GM19468 (cell line): ENCODE results near the gene ADGB.
"Not testable (repeated sequence)": the region's sequence is repeated elsewhere in the genome, so short reads cannot be mapped to it uniquely, and the experiment has no call there.

Experiments
- ATAC-seq: cut with Tn5 transposase; IDR thresholded peaks from one replicate; pipeline ENCODE4 v1.9.1; 2021; ENCODE audit warnings: mild to moderate bottlenecking, moderate library complexity, moderate number of reproducible peaks; ENCODE audit not compliant: unreplicated experiment; ENCODE audit errors: extremely low read depth

Gene ADGB

DNA sequence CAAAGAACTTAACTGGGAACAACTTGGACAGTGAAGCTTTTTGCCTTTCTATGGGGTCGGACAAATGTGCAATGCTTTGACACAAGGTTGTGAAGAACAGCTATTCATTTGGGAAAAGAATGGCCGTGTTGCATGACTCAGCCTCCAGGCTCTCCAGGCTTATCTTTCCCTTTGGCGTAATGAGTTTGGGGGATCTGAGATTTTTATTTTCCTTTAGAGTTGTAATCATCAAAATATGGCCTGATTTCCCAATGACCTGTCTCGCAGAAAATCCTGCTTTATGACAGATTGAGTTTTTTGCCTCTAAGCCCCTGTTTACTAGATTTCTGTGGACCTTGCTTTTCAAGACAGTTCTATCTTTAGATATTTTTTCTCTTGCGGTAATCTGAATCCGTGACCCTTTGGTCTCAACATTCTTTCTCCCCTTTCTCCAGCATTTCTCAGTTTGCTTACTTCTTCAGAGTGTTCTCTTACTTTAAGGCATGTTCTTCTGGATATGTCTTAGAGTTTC lies 214.1 kb downstream of the ADGB start:
- ATAC-seq: not testable (repeated sequence)

DNA sequence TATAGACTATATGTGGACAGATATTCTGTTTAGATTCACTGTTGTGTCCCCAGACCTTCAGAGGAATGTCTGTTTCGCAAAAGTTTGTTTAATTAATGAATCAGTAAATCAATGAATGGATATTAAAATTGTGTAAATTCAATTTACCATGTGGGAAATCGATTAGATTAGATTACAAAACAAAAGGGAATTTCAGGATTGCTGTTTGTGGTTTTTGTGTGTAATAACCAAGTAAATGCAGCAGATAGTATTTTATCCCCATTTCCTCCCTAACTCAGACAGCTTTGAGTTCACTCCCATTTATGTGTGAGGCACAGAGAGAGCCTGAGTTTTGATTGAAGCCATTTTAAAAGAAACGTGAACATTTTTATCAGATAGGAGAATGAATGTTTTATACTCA lies 214.8 kb downstream of the ADGB start:
- ATAC-seq: no peak

DNA sequence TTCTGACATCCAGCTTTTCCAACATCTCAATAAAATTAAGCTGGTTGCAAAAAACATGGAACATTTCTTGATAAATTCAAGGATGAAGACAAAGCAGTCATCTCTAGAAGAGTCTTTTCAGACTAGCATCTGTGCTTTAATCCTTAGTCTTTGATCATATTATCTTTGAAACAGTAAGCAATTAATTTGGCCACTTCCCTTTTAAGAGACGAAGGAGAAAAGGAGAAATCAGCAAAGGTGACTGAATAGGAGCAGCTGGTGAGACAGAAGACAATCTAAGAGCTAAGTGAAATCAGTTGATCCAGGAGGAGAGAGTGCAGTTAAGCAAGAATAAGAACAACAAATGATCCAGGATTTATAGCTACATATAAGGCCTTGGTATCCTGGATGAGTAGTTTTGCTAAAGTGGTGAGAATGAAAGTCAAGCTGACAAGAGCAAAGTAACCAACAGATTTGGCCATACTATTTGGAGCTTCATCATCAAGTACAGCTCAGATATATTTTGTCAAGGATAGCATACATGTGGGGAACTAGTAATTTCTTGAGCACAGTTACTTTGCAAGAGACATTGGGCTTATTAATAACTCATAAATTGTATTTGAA lies 215.5 kb downstream of the ADGB start:
- ATAC-seq: no peak

DNA sequence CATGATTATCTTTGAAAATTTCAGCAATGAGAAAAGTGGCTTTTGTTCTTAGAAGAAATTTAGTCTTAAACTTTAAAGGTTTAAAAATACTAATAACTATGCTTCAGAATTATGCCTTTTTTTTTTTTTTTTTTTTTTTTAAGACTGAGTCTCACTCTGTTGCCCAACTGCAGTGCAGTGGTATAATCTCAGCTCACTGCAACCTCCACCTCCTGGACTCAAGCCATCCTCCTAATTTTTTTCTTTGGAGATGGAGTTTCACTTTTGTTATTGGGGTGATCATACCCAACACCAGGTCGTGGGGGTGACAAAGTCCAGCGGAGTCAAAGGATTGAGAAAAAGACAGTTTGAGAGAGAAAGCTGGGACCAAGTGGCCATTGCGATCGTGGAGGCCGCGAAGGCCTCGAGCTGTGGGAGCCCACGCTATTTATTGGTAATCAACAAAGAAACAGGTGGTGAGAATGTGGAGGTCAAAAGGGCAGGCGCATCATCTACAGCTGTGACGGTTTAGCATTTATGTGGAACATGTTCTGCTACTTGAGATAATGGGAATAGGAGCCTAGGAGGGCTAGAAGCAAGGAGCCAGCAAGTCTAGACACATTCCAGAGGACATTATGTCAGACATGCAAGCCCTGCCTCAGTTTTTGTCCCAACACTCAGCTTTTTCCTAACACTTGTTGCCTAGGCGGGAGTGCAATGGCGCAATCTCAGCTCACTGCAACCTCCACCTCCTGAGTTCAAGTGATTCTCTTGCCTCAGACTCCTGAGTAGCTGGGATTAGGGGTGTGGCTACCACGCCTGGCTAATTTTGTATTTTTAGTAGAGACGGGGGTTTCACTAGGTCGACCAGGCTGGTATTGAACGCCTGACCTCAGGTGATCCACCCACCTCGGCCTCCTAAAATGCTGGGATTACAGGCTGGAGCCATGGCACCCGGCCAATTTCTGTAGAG lies 217.0 kb downstream of the ADGB start:
- ATAC-seq: not testable (repeated sequence)

DNA sequence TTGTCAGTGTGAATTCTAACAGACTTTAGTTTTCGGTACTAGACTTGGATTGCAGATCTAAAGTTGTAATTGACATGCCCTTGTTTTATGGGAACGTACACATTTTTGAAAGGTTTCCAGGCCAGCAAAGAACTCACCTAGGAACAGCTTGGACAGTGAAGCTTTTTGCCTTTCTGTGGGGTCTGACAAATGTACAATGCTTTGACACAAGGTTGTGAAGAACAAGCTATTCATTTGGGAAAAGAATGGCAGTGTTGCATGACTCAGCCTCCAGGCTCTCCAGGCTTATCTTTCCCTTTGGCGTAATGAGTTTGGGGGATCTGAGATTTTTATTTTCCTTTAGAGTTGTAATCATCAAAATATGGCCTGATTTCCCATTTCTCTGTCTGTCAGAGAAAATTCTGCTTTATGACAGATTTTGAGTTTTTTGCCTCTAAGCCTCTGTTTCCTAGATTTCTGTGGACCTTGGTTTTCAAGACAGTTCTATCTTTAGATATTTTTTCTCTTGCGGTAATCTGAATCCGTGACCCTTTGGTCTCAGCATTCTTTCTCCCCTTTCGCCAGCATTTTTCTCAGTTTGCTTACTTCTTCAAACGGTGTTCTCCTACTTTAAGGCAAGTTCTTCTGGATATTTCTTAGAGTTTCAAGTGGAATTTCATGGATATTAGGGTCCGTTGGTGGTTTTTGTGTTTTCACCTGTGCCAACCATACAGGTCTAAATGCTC lies 221.0 kb downstream of the ADGB start:
- no peak for ATAC-seq

DNA sequence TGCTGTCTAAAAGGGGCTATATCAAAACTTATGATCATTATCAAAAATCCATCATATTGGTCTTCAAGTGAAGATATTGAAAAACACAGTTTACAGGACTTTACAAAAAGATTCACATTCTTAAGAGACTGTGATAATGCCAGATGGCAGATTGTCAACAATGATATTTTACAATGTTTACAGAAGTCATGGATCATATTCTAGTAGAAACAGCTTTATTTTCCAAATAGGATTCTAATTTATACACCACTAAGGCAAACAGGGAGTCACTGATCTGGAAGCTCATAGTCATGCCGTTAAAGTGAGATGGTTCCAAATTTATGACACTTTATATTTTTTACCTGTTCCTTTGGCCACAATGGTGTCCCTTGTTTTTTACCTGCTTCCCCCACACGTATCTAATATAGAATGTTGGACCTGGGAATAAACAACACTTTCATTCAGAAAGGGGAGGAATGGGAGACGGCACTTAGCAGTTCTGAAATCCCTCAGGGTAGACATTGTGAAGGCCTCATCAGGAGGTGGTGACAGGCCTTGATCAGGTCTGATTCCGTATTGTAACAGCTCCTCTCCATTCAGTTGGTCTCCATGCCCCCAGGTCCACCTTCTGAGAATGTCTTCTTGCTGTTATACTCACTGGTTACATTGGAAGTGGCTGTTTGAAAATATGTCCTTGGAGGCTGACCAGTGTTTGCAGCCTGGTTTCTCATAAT lies 228.6 kb downstream of the ADGB start:
- no peak for ATAC-seq

DNA sequence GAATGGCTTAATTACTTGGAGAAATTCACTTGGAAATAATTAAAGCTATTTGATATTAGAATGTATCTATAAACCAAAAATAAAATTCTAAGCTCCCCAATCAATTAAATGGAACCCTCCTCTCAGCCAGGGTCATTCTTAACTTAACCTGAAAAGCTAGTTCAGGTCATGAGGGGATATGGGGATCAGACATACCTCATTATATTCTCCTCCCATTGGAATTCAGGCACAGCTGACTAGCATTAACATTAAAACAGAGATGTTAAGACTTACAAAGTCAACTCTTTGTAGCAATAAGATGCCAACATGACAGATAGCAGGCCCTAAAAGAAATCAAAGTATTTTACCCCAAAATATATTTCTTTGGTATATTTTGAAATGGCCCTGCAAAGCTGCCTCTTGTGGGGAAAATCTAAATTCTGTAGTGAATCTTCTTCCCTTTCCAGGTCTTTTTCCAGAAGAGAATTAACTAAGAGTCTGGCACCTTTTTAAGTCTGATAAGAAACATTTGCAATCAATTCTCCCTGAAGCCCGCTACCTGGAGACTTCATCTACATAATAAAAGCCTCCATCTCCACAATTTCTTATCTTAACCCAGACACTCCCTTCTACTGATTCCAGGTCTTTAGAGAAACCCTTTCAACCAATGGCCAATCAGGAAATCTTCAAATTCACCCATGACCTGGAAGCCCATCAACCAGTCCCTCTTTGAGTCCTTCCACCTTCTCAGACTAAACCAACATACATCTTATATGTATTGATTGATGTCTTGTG lies 231.2 kb downstream of the ADGB start:
- ATAC-seq: no peak

DNA sequence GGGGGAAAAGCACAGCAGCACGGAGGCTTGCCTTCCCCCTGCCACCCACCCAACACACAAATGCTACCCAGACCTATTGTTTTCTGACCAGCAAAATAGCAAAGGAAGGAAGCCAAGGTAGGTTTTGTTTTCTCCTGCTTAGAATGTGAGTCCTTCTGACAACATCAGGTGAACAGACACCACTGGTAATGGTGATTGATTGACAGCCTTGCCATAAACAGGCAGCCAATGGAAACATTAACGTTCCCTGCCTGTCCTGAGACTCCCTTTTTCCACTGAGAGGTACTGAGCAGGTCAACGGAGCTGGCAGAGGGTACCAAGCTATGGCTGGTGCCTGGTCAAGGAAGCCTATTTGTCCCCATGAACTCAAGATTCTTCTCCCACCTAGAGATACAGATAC lies 234.4 kb downstream of the ADGB start:
- ATAC-seq: no peak

DNA sequence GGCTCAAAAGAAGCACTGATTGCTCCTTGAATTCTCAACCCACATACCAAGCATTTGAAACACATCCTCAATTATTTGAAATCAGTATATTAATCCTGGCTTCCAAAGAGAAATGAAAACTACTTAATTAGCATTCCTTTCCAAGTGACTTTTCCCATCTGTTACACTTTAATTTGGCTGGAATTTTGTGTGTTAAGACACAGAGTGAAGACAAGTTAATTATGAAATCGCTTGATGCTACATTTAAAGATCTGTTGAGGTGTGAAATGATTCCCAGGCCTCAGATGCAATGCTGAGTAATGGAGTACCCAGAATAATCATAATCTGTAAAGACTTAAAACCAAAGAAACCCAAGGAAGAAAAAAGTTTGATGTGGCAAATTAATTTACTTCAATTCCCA lies 241.4 kb downstream of the ADGB start:
- no peak for ATAC-seq

DNA sequence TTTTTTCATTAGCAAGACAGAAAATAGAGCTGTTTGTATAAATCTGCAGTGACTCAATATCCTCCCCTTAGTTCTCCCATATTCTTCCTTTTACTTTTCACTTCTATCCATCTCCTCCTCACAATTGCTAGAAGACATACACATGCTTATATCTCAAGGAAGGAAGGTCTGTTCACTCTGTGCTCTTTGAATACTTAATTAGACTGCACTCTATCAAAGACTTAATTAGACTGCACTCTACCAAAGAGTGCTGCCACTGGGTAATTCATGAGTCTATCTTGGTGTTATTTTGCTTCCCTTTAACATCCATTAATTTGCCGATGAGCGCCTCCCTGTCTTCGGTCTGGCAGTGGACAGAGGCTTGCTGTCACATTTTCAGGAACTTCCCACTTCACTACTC lies 241.9 kb downstream of the ADGB start:
- no peak for ATAC-seq

DNA sequence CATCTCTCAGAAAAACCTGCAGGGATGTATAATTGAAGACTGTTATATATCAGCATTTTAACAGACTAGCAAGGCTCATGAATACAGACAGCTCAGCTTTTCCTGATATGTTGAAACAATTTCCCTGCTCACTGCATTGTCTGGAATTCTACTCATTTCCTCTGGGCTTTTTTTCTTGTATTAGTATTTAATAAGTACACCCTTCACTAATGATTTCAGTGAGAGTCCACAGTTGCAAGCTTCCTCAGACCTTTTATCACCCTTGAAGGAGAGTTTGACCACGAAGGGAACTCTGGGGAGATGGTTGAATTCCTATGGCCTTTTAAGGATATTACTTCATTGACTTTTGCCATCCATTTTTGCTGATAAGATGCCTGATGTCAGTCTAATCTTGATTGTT lies 248.7 kb downstream of the ADGB start:
- no peak for ATAC-seq

DNA sequence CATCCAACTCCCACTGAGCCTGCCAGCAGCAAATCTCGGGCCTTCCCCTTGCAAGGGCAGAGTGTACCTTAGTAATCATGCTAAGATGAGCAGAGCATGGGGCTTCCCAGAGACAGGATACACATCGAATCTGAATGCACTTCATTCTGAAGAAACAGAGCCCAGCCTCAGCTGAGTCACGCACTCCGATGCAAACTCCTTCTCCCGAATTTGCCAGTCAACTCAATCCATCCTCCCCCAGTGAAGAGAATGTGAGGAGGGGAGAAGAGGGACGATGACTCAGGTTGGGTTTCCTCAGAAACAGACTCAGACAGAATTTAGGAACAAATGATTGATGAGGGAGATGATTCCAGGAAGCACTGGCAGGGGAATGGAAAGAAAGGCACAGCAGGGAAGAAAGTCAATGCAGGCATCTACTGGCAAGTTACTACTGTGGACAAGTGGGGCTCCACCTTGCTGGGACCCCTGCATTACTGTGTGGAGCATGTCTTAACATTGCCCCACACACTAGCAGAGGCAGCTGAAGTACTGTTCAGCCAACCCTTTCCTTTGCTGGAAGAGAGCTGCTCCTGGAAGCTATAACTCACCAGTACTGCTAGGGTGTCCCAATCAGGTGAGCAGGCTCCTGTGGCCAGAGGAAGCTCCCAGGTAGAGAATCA lies 251.6 kb downstream of the ADGB start:
- no peak for ATAC-seq

DNA sequence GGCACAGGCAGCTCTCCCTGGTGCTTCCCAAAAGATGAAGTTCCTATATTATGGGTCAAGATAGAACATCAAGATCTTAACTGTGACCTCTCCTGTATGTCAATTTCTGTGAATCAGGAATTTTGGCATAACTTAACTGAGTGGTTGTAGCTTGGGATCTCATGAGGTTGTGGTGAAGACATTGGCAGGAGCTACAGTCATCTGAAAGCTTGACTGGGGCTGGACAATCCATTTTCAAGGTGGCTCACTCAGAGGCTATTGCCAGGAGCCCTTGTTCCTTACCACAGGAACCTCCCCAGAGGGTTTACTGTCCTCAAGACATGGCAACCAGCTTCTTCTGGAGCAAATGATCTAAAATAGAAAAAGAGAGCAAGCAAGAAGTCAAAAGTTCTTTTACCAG lies 252.2 kb downstream of the ADGB start:
- no peak for ATAC-seq

DNA sequence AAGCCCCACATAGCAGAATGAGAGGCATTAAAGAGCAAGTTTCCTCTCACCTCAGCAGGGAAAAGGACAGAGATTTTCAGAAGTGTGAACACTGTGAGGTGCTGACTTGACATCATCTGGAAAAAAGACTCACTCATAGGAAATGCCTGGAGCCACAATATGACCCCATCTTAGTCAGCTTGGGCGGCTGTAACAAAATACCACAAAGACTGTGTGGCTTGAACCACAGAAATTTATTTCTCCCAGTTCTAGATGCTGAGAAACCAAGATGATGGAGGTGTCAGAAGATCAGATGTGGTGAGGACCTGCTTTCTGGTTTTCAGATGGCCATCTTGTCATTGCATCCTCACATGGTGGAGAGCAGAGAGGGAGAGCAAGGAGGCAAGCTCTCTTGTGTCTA lies 253.1 kb downstream of the ADGB start:
- no peak for ATAC-seq

DNA sequence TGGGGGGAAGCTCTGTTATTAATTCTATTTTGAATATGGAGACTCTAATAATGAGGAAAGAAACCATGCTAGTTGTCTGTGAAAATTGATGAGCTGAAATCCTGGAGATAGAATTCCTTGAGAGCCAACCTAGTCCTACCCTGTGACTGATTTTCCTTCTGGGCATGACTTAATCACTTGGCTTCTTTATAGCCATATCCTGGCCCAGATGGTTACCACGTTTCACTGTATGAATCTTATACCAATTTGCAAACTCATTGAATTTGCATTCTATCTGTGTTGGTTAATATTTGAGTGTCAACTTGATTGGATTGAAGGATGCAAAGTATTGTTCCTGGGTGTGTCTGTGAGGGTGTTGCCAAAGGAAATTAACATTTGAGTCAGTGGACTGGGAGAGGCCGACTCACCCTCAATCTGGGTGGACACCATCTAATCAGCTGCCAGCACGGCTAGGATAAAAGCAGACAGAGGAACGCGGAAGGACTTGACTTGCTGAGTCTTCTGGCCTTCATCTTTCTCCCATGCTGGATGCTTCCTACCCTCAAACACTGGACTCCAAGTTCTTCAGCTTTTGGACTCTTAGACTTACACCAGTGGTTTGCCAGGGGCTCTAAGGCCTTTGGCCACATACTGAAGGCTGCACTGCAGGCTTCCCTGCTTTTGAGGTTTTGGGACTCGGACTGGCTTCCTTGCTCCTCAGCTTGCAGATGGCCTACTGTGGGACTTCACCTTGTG lies 255.9 kb downstream of the ADGB start:
- ATAC-seq: not testable (repeated sequence)

DNA sequence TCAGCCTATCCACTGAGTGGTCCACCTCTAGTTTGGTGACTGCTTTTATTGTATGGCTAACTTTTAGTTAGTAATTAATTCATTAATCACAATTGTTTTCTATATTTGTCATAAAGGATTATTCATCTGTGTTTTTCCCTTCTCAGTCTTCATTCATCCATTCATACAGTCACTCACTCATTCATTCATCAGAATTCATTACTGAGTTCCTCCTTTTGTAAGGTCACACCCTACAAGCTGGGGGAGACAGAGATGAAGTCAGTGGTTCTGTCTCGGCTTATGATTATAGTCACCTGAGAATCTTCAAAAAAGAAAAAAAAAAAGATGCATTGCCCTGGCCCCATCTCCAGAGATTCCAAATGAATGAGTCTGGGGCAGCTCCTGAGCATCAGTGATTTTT lies 257.1 kb downstream of the ADGB start:
- no peak for ATAC-seq

DNA sequence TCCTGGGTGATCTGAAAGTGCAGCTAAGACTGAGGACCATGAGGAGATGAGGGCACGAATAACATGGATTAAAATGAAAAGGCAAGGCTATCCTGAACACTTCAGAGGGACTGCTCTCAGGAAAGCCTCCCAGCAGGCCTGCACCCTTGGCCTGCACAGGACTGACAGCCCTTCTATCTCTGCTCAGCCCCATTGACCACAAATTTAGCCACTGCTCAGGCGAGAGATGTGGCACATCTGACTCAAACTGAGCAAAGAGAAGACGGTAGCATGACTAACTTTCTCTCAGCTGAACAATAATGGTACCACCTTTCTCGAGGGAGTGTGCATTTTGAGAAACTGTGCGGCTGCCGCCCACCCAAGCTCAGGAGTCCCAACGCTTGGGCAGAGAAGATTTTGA lies 257.5 kb downstream of the ADGB start:
- ATAC-seq: peak; percentile 22
